HG02571 (cell line): ENCODE results near the gene DRAP1.
"Not testable (repeated sequence)": the region's sequence is repeated elsewhere in the genome, so short reads cannot be mapped to it uniquely, and the experiment has no call there.

Source experiments
- ATAC-seq: cut with Tn5 transposase; IDR thresholded peaks from one replicate; pipeline ENCODE4 v1.9.1; 2021; ENCODE audit warnings: mild to moderate bottlenecking, moderate library complexity; ENCODE audit not compliant: unreplicated experiment

The DRAP1 gene

DNA sequence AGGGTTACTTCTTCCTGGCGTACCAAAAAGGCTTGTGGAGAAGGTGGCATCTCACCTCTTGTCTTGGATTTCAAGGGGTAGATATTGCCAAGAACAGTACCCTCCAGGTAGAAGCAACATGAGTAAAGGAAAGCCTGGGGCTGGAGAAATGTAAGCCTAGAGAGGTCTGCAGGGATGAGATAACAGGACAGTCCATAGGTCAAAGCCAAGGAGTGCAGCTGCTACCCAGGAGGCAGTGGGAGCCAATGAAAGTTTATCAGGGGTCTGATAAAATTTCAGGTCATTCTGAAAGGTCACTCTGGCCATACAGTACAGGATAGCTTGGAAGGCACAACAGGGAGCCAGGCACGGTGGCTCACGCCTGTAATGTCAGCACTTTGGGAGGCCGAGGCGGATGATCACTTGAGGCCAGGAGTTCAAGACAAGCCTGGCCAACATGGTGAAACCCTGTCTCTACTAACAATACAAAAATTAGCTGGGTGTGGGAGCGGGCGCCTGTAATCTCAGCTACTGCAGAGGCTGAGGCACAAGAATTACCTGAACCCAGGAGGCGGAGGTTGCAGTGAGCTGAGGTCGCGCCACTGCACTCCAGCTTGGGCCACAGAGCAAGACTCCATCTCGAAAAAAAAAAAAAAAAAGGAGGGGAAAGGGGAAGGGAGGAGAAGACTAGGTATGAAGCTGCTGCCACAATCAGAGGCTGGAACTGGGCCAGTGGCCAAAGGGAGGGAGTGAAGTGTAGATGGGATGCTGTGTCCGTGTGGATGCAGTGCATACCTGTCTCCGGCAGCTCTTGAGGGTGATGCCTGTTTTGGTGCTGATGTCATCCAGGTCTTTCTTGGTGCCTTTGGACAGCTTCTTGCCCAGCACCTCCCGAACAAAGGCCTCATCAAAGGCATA, 32.2 kb upstream of the DRAP1 start:
- ATAC-seq, result no peak

DNA sequence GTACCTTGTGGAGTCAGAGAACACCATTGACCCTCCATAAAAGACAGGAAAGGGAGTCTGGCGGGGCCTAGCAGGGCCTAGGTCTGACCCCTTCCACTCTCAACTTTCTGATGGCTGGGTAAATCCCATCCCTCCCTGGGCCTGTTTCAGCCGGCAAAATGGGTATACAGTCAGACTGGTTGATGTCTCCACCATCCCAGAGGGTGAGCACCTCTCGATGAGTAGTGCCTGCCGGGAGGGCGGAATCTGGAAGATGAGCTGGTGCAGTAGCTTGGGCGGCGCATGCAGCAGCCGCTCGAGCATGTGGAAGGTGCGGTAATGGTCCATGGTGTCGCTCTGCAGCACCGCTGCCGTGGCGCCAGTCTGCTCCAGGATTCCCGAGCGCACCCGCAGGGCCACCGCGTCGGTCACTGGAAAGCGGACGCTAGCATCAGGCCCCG, 31.5 kb upstream of the DRAP1 start:
- ATAC-seq, result no peak

- peak; percentile 40 for ATAC-seq
Observed at GRCh38 chr11:65888163-65888814, 30.9 kb upstream of the DRAP1 start, which contains the start of gene FIBP. FIBP (minus strand) TSS chr11:65888471; CDS start chr11:65888418, 53 bp downstream.

DNA sequence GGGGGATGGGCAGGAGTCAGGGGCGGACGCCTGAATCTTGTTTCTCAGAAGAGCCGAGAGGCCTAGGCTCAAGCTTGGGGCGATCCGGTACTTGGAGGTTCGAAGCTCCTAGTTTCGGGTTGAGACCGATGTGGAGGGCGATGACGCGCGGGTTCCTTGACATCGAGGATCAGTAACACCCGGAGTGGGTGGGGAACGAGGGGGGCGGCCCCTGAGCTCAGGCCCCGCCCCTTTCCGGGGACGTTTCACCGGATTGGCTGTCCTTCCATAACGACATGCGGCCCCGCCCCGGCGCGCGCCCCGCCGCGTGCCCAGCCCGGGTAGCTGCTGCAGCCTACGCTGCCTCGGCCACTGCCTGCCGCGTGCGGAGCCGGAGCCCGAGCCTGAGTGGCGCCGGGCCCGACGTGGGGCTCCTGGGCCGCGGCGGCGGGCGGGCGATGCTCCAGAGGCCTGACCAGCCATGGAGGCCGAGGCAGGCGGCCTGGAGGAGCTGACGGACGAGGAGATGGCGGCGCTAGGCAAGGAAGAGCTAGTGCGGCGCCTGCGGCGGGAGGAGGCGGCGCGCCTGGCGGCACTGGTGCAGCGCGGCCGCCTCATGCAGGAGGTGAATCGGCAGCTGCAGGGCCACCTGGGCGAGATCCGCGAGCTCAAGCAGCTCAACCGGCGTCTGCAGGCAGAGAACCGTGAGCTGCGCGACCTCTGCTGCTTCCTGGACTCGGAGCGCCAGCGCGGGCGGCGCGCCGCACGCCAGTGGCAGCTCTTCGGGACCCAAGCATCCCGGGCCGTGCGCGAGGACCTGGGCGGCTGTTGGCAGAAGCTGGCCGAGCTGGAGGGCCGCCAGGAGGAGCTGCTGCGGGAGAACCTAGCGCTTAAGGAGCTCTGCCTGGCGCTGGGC, 28.7 kb upstream of the DRAP1 start, which contains the start of gene CCDC85B:
Gene CCDC85B, plus strand, starts transcription at position 350 of the 895 bp plus-strand sequence. Its CDS starts 111 bp downstream, at position 461.
- peak; percentile 52 for ATAC-seq

GRCh38 chr11:65891219-65892136, 27.7 kb upstream of the DRAP1 start:
- ATAC-seq, result no peak

- not testable (repeated sequence) for ATAC-seq
Observed at GRCh38 chr11:65892137-65892540, 27.1 kb upstream of the DRAP1 start.

DNA sequence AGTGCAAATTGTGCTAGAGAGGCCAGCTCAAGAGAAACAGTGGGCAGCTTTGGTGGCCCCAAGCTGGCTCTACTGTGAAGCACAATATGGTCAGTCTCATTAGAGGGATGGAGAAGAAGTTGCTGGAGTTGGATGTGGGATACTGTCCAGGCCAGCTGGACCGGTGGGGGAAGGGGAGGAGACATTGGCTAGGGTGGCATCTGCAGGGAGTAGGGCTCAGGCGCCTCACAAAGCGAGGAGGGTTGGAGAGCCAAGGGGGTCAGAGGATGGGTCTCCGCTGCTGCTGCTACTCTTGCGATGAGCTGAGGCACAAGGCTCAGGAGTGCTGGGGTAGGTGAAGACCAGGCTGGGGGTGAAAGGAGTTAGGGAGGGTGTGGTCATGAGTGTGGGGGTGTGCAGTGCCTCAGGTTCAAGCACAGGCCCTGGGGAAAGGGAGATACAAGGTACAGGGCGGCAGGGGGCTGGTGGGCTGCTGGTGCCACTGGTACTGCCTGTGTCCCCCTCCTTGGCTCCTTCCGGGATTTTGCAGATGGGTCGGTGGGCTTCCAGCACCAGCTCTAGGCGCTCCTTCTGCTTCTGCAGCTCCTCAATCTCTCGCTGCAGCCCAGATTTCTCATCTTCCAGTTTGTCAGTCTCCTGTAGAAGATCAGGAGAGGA, 26.4 kb upstream of the DRAP1 start:
- no peak for ATAC-seq

DNA sequence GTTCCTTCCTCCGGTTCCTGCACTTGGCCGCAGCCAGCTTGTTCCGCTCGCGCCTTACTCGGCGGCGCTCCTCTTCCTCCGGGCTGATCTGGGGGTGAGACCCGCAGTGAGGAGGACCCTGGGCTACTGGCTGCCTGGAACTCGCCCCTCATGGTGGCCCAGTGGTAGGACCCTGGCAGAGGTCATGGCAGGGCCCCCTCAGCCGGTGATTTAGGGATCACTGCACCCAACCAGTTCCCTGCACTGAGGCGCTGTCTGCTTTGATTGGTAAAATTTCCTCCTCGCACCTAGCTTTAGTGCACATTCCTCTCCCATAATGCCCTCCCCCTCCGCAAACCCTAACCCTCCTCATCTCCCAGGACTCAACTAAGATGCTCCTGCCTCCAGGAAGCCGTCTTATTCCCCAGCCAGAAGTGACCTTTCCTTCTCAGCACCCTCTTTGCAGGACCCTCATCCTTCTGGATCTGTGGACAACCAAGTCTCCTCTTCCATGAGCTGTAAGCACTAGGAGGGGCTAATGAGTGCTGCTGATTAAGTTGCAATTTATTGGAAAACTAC, 25.1 kb upstream of the DRAP1 start:
- no peak for ATAC-seq

- ATAC-seq, result no peak
Observed at GRCh38 chr11:65895482-65895981, 23.7 kb upstream of the DRAP1 start.

- ATAC-seq, result no peak
Observed at GRCh38 chr11:65896034-65896999, 22.9 kb upstream of the DRAP1 start.

GRCh38 chr11:65897020-65897471, 22.2 kb upstream of the DRAP1 start:
- no peak for ATAC-seq

- ATAC-seq, result no peak
Observed at GRCh38 chr11:65898656-65899355, 20.4 kb upstream of the DRAP1 start.

GRCh38 chr11:65899356-65900124, 19.7 kb upstream of the DRAP1 start:
- ATAC-seq, result no peak

- peak; percentile 64 for ATAC-seq
Observed at GRCh38 chr11:65900125-65900898, 18.9 kb upstream of the DRAP1 start, which contains the start of gene FOSL1. FOSL1 (minus strand) TSS chr11:65900388; CDS start chr11:65900339, 49 bp downstream.

DNA sequence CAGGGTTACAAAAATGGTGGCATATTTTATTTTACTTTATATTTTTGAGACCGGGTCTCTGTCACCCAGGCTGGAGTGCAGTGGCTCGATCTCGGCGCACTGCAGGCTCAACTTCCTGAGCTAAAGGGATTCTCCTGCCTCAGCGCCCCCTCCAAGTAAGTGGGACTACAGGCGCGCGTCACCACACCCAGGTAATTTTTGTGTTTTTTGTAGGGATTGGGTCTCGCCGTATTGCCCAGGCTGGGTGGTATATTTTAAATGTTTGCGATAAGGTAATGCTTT, 18.4 kb upstream of the DRAP1 start:
- no peak for ATAC-seq
